Adrenal gland (tissue), 12 donors: Measurements from ENCODE around the gene CARS2. TPM values are rescaled to one million over a fixed set of nuclear protein-coding genes. Genes with fewer than 3 reads are reported as not detected.

Source experiments
- DNase-seq, 7 donors: peaks; one replicate each; pipeline ENCODE4 v3.0.0-alpha.2; 2019 to 2020
- H3K27ac ChIP-seq, 5 donors: fragments of 200-600 bp; sonication (generic) in 4 of 5; 1 replicate in 3 of 5; 2 replicates in 2 of 5; pipeline versions ENCODE4 v1.5.1 to v1.8.0; 2016 to 2020; ENCODE audit warnings: mild to moderate bottlenecking in 1 of 5
- H3K27me3 ChIP-seq: fragments of 200-600 bp; 2 replicates; pipeline ENCODE4 v1.8.0; 2021
- H3K36me3 ChIP-seq, 2 donors: fragments of 200-600 bp; replicated peaks in 1 of 2; 1 replicate in 1 of 2; 2 replicates in 1 of 2; pipeline versions ENCODE4 v1.5.1 to v1.8.0; 2018 to 2022
- H3K4me1 ChIP-seq, 2 donors: fragments of 200-600 bp; replicated peaks in 1 of 2; 1 replicate in 1 of 2; 2 replicates in 1 of 2; pipeline versions ENCODE4 v1.5.1 to v1.8.0; 2018 to 2021
- H3K4me3 ChIP-seq, 4 donors: fragments of 200-600 bp; sonication (generic) in 3 of 4; one replicate each; pipeline ENCODE4 v1.5.1; 2016 to 2018
- H3K9me3 ChIP-seq, 3 donors: fragments of 200-600 bp; sonication (generic) in 1 of 3; replicated peaks in 1 of 3; 1 replicate in 2 of 3; 2 replicates in 1 of 3; pipeline versions ENCODE4 v1.5.1 to v1.8.0; 2016 to 2021
- CTCF ChIP-seq, 6 experiments: fragments of 450-650 bp in 4 of 6; fragments of 200-600 bp in 2 of 6; sonication (generic) in 1 of 6; IDR thresholded peaks; 1 replicate in 5 of 6; 2 replicates in 1 of 6; pipeline versions ENCODE4 v1.5.1 to v1.8.0; 2016 to 2021; ENCODE audit warnings: antibody characterized with exemption in 6 of 6, mild to moderate bottlenecking in 2 of 6, moderate library complexity in 1 of 6
- POLR2A ChIP-seq, 2 donors: fragments of 450-650 bp; IDR thresholded peaks; one replicate each; pipeline ENCODE4 v1.6.1; 2017; ENCODE audit warnings: antibody characterized with exemption in 2 of 2, mild to moderate bottlenecking in 2 of 2, moderate library complexity in 1 of 2
- WGBS, 4 donors: extraction: QIAGEN DNeasy Blood & Tissue Kit in 2 of 4; methylation state at CpG; one replicate each; pipeline versions ENCODE4 v1.1.5 to v1.1.7; 2013 to 2017; 5-methylcytosine and 5-hydroxymethylcytosine counted together
- intact Hi-C, 2 donors: fragments of 100-400 bp; cut with DNase I; formaldehyde crosslinking; loops; one replicate each; pipeline versions ENCODE4 v1.14.1 to v1.15.0; 2022 to 2023
- polyA plus RNA-seq, 3 donors: library from polyadenylated mRNA; stranded (reverse); fragments of 200-250 nt in 2 of 3; fragments of 350-450 nt in 1 of 3; fragmentation: Illumina TruSeq in 1 of 3; extraction: RNeasy Lipid Tissue Mini Kit (QIAGEN cat#74804) in 1 of 3; gene quantifications; one replicate each; pipeline ENCODE4 v1.2.3, GENCODE V29; 2013 to 2014
- total RNA-seq, 9 donors: library from RNA; depleted of rRNA in 4 of 9; stranded (reverse); fragments of >200 nt in 4 of 9; fragments of 120-200 nt in 1 of 9; fragmentation: NEBNext Ultra II Directional in 1 of 9; extraction: Animal tissue kit (Norgen Biotek cat#: 25700) in 1 of 9; gene quantifications; one replicate each; pipeline versions ENCODE4 v1.1.0 to v1.2.4, GENCODE V29; 2013 to 2023
- donor health status: healthy with polysubstance abuse.
- donor health status: Bipolar disorder and iron deficiency.
- donor health status: DM: yes; HTN: yes; CAD: no.
- donor health status: DM: no; HTN: no; CAD: no.
- donor health status: DM: no; HTN: no; CAD: no.
- donor health status: DM: yes; HTN: yes; CAD: no.

Gene CARS2
- total and polyA plus RNA-seq, 12 donors = 38.5 to 254 (median 59.9) TPM

DNA sequence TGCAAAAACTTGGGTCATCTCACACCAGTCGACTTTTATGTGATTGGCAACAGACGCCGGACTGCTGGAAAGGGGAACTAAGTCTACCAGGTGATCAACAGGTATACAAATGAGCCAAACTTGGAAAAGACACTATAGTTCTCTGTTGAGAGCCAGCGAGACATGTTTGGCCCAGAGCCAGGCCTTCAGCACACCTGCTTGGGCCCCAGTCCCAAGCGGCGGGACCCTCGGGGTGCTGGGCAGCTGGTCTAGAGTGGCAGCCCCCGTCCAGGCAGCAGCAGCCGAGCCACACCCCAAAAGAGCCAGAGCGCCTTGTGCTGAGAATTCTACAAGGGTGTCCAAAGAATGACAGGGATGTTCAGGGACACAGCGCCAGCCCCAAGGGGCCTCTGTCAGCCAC lies 62.6 kb downstream of the CARS2 start:
- peak in 3 of 7 donors; percentile 20 to 59 (median 39) for DNase-seq
- 83 to 91% (median 87%) methylated on average over 11 of the region's 11 CpGs for WGBS, 4 donors
- TF ChIP-seq CTCF (IDR thresholded peaks at IDR 0.05) (no peak), POLR2A (IDR thresholded peaks at IDR 0.05) (no peak)
- H3K27ac ChIP-seq = no peak overlapping the region
- no peaks in the 10 kb centered on the region for H3K9me3 ChIP-seq
- no peaks in the 10 kb centered on the region for H3K27me3 ChIP-seq
- H3K4me3 ChIP-seq = no peak overlapping the region
- intact Hi-C loops = loop anchor here in 1 of 2 donors (10.0 kb wide), 1 partner anchor 51 kb away; no protein-coding TSS in a partner anchor
- peaks cover 13 to 28% of the 10 kb centered on the region in 2 donors for H3K4me1 ChIP-seq
- peaks cover 0 to 59% of the 10 kb centered on the region in 2 donors for H3K36me3 ChIP-seq

DNA sequence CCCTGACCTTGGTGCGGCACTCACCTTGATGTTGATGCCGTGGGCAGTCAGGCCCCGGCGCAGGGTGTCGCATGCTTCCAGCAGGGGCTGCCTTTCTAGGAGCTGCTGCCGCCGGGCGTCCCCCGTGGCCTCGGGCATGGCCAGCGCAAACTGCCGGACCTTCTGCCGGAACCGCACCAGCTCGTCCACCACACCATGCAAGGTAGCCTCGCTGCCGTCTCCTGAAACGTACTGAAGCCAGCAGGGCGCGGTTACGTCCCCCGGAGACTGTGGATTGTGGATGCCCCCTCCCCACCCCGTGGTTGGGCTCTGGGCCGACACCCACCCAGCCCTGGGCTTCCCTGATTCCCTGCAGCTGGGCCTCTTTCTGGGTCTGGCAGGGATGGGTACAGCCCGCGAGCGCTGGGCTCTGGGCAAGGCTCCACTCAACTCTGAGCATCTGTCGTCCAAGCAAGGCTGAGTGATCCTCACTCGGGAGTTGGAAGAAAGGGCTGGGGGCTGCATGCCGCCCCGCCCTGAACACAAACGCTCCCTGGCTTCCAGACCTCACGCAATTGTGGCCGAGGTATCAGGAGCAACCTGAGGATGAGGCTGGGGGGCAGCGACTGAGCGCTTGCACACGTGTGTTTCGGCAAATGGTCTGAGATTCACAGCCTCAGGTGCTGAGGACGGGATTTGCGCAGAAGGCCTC lies 63.5 kb downstream of the CARS2 start:
- intact Hi-C loops = loop anchor here in 1 of 2 donors (10.0 kb wide), 1 partner anchor 52 kb away; no protein-coding TSS in a partner anchor
- peak in 3 of 7 donors; percentile 16 to 55 (median 32) for DNase-seq
- 84 to 90% (median 89%) methylated on average over 19 to 40 of the region's 40 CpGs for WGBS, 4 donors
- Histone ChIP-seq H3K4me1 (peaks cover 13 to 23% of the 10 kb centered on the region in 2 donors), H3K36me3 (peaks cover 0 to 67% of the 10 kb centered on the region in 2 donors), H3K27ac (no peak overlapping the region), H3K4me3 (no peak overlapping the region), H3K27me3 (no peaks in the 10 kb centered on the region), H3K9me3 (no peaks in the 10 kb centered on the region)
- no peak for TF ChIP-seq CTCF (IDR thresholded peaks at IDR 0.05)
- TF ChIP-seq POLR2A (IDR thresholded peaks at IDR 0.05) = no peak

- Histone ChIP-seq H3K4me1 (peaks cover 13 to 23% of the 10 kb centered on the region in 2 donors), H3K9me3 (no peaks in the 10 kb centered on the region), H3K36me3 (peaks cover 0 to 78% of the 10 kb centered on the region in 2 donors), H3K27ac (peak overlapping the region in 2 of 5 donors; percentile 60 to 75), H3K27me3 (no peaks in the 10 kb centered on the region), H3K4me3 (no peak overlapping the region)
- peak; percentile 26 to 83 (median 64) for DNase-seq
- TF ChIP-seq CTCF (IDR thresholded peaks at IDR 0.05) (no peak), POLR2A (IDR thresholded peaks at IDR 0.05) (no peak)
- intact Hi-C loops = loop anchor here in 1 of 2 donors (10.0 kb wide), 1 partner anchor 53 kb away; no protein-coding TSS in a partner anchor
- WGBS, 4 donors = 53 to 79% (median 67%) methylated on average over 20 to 29 of the region's 29 CpGs
Observed at GRCh38 chr13:110641055-110642015, 64.6 kb downstream of the CARS2 start.

DNA sequence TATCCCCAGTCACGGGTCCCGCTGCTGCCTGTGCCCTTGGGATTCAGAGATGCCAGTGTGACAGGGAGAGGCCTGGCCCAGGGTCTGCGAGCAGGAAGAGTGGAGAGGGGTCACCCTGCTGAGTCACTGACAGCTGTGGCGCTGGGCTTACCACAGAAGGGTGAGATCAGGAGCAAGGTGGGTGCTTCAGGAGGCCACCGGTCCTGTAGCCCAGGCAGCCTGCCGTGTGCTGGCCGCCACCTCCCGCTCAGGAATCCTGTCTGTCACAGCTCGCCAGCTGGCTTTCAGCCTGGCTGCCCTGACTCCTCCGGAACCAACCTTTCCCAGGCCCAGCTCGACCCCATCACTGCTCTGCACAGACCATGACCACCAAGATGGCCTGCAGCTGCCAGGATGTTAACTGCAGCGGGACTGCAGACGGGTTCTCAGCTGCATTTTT lies 65.3 kb downstream of the CARS2 start:
- intact Hi-C loops = loop anchor here in 1 of 2 donors (10.0 kb wide), 1 partner anchor 54 kb away; no protein-coding TSS in a partner anchor
- peak; percentile 32 to 75 (median 66) for DNase-seq

More for the DNA sequence above, 65.3 kb downstream of the CARS2 start:
- Histone ChIP-seq H3K4me3 (no peak overlapping the region), H3K9me3 (no peaks in the 10 kb centered on the region), H3K27ac (peak overlapping the region in 3 of 5 donors; percentile 31 to 75 (median 60)), H3K27me3 (no peaks in the 10 kb centered on the region), H3K36me3 (peaks cover 0 to 85% of the 10 kb centered on the region in 2 donors), H3K4me1 (peaks cover 13 to 23% of the 10 kb centered on the region in 2 donors)
- TF ChIP-seq CTCF (IDR thresholded peaks at IDR 0.05) (no peak), POLR2A (IDR thresholded peaks at IDR 0.05) (no peak)
- 31 to 61% (median 48%) methylated on average over 5 to 13 of the region's 13 CpGs for WGBS, 4 donors
